HG03064 (cell line): Measurements from ENCODE around the gene IL2RG.
A peak's percentile ranks its signal among the peaks of the same experiment; 100 is the strongest.

Source experiments
- ATAC-seq: cut with Tn5 transposase; IDR thresholded peaks from one replicate; pipeline ENCODE4 v1.9.1; 2021; ENCODE audit warnings: low read depth; ENCODE audit not compliant: unreplicated experiment

Gene IL2RG

GRCh38 chrX:71111141-71111843 lies at the start of gene IL2RG:
Gene IL2RG (minus strand): TSS chrX:71111577. CDS start chrX:71111539, 38 bp downstream.
- peak; percentile 92 for ATAC-seq

- no peak for ATAC-seq
Measured at GRCh38 chrX:71160475-71160874, 49.1 kb upstream of the IL2RG start.

GRCh38 chrX:71159335-71159734 lies 48.0 kb upstream of the IL2RG start:
- ATAC-seq, result no peak

GRCh38 chrX:71158603-71159002 lies 47.2 kb upstream of the IL2RG start:
- ATAC-seq, result no peak

- no peak for ATAC-seq
Measured at GRCh38 chrX:71154641-71155040, 43.3 kb upstream of the IL2RG start.

GRCh38 chrX:71154196-71154595 lies 42.8 kb upstream of the IL2RG start:
- ATAC-seq, result no peak

- ATAC-seq, result no peak
Measured at GRCh38 chrX:71151366-71151765, 40.0 kb upstream of the IL2RG start.

- no peak for ATAC-seq
Measured at GRCh38 chrX:71148278-71148663, 36.9 kb upstream of the IL2RG start.

- ATAC-seq, result no peak
Measured at GRCh38 chrX:71147496-71148277, 36.3 kb upstream of the IL2RG start.

GRCh38 chrX:71144651-71145050 lies 33.3 kb upstream of the IL2RG start, which contains the start of gene NLGN3:
Gene NLGN3 (plus strand): TSS chrX:71144841. CDS start chrX:71147750, 2,909 bp downstream.
- ATAC-seq, result no peak

- ATAC-seq, result no peak
Measured at GRCh38 chrX:71143508-71143907, 32.1 kb upstream of the IL2RG start.

- no peak for ATAC-seq
Measured at GRCh38 chrX:71140440-71140839, 29.1 kb upstream of the IL2RG start.

GRCh38 chrX:71131510-71131909 lies 20.1 kb upstream of the IL2RG start:
- ATAC-seq, result no peak

GRCh38 chrX:71128915-71129765 lies 17.8 kb upstream of the IL2RG start:
- ATAC-seq, result no peak

GRCh38 chrX:71128166-71128833 lies 16.9 kb upstream of the IL2RG start:
- no peak for ATAC-seq

GRCh38 chrX:71118985-71119535 lies 7.7 kb upstream of the IL2RG start:
- no peak for ATAC-seq

GRCh38 chrX:71118032-71118984 lies 6.9 kb upstream of the IL2RG start, which contains the start of gene MED12:
Gene MED12 (plus strand): TSS chrX:71118596. CDS start chrX:71118755, 159 bp downstream.
- ATAC-seq, result peak; percentile 76

- ATAC-seq, result no peak
Measured at GRCh38 chrX:71117358-71117757, 6.0 kb upstream of the IL2RG start.

- no peak for ATAC-seq
Measured at GRCh38 chrX:71111921-71112431, 599 bp upstream of the IL2RG start.
